Dermis microvascular lymphatic vessel endothelial cell (primary cell): ENCODE measurements around the gene ZSWIM7. TPM values are rescaled to one million over a fixed set of nuclear protein-coding genes. Genes with fewer than 3 reads are reported as not detected.
A peak's percentile ranks its signal among the peaks of the same experiment; 100 is the strongest.
"Not testable (repeated sequence)": the region's sequence is repeated elsewhere in the genome, so short reads cannot be mapped to it uniquely, and the experiment has no call there.

Experiments
- DNase-seq, 2 donors: peaks; one replicate each; pipeline versions ENCODE4 v3.0.0 to v3.0.0-alpha.2; 2010; ENCODE audit warnings: low read depth in 2 of 2
- total RNA-seq: library from RNA; depleted of rRNA; stranded (reverse); fragments of >200 nt; gene quantifications from 2 replicates; pipeline ENCODE4 v1.2.1, GENCODE V29; 2014

Gene ZSWIM7
- total RNA-seq, 1 donor from 2014 or later, result 14.9 TPM

DNA sequence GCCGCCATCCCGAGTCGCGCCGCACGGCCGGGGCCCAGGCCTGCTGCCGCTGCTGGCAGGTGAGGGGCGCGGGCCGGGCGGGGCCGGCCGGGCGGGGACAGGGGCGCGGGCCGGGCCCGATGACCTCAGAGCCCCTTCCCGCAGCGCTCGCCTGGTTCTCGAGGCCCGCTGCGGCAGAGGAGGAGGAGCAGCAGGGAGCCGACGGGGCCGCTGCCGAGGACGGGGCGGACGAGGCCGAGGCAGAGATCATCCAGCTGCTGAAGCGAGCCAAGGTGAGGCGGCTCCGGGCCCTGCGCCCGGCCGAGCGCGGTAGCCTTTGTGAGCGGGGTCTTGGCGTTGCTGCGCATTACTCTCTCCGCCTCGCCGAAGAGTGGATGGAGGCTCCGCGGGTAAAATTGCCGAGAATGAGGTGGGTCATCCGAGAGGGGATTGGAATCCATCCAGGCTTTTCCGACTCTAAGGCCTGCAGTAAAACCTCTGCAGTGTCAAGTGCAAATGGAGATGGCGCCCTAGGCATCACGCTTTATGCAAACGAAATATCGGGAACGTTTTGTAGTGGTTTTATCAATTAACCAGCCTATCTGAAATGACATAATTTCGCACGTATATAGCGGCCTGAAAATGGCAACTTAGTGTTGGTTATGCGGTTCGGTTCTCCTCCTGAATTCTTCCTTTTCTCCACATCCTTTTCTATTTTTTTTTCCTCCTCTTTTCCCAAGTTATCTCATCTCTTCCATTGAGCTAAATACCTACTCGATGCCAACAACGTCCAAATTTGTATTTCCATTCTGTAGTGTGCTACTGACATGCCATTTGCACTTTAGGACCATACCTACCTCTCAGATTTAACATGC, 697 bp upstream of the ZSWIM7 start:
- DNase-seq, result peak in 1 of 2 donors; percentile 53

DNA sequence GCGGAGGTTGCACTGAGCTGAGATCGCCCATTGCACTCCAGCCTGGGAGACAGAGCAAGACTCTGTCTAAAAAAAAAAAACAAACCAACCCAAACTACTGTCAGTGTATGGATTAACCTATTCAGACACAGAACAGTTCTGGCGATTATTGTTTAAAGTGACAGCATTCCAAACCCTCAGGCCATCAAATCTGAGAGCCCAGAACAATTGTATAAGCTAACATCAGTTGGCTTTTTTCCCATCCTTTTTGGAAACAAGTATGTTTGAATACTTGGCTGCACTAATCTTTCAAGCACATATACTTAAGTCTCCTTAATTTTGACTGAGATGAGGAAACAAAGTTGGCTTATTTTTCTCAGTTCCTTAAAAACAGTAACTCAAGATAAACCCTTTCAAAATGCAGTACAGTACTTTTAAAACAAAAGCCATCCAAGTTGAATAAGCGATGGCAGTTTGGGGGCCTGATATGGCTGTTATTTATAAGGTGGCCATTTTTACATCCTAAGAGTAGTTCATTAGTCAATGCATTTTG, 1.4 kb downstream of the ZSWIM7 start:
- no peak for DNase-seq

DNA sequence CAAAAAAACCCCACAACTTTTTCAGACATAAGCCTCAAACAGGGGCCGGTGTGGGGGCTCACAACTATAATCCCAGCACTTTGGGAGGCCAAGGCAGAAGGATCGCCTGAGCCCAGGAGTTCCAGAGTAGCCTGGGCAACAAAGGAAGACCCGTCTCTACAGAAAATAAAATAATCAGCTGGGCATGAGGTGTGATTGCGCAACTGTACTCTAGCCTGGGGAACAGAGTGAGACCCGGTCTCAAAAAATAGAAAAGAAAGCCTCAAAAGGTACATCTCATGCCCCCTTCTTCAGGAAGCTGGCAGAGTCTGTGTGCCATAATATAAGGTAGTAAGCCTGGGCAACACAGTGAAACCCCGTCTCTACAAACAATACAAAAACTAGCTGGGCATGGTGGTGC, 3.2 kb downstream of the ZSWIM7 start:
- DNase-seq, result no peak

DNA sequence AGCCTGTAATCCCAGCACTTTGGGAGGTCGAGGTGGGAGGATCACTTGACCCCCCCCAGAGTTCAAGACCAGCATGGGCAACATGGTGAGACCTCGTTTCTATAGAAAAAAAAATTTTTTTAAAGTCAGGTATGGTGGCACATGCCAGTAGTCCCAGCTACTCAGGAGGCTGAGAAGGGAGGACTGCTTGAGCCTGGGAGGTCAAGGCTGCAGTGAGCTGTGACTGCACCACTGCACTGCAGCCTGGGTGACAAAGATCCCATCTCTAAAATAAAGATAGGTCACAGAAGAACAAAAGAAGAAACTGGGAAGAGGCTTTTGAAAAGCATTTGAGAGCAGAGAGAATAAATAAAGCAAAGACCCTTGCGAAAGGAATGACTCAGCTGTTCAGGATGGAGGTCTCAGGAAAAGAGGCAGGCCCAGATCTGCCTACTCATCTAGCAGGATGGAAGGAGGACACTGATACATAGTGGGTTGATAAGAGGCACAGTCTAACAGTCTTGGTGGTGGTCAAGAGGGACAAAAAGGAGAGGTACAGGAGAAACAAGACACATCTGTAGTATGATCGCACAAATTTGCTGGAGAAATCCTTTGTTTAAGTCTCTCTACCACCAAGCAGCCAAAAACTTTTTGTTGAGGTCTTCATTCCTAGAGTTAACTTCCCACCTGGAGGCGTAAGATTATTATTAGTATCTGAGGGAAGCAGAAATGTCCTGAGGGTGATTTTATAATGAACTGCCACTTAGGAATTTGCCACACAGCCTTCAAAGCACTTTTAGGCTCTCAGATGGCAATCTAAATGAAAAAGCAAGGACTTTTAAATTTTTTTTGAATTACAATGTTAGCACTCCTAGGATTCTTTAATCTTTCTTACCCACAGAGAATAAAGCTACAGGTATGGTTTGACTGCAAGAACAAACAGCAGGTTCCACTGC, 17.6 kb downstream of the ZSWIM7 start:
- no peak for DNase-seq

DNA sequence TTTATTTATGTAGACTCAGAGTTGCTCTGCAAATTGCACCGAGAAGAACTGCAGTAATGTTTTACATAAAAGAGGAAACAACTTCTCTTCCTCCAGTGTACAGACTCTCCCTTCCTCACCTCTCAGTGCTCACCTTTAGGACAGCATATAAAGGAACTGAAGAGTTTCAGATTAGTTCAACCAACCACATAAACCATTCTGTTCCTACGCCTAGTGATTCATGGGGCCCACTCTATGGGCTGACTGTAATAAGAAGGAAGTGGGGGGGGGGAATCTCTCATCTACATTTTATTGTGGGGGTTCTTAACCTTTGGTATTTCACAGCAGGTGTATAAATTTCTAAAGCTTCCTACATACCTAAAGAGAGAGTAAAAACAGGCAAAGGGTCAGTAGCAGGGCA, 18.3 kb downstream of the ZSWIM7 start:
- DNase-seq, result no peak

DNA sequence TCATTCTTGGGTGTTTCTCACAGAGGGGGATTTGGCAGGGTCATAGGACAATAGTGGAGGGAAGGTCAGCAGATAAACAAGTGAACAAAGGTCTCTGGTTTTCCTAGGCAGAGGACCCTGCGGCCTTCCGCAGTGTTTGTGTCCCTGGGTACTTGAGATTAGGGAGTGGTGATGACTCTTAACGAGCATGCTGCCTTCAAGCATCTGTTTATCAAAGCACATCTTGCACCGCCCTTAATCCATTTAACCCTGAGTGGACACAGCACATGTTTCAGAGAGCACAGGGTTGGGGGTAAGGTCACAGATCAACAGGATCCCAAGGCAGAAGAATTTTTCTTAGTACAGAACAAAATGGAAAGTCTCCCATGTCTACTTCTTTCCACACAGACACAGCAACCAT, 20.5 kb downstream of the ZSWIM7 start:
- not testable (repeated sequence) for DNase-seq

DNA sequence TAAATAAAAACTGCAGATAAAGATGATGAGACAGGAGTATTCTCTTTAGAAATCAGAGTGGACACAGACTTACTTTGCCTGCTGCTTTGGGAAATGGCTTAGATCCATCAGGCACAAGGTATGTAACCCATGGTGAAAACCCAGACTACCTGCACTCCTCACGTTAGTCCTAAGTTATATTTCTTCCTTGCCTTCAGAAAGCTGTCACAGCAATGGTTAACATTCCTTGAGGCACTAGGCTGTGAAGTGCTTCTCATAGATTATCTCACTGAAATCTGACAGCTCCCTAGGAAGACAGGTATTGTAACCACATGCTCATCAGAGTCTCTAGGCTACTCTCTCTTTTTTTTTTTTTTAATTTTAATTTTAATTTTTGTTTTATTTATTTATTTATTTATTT, 20.9 kb downstream of the ZSWIM7 start:
- no peak for DNase-seq

DNA sequence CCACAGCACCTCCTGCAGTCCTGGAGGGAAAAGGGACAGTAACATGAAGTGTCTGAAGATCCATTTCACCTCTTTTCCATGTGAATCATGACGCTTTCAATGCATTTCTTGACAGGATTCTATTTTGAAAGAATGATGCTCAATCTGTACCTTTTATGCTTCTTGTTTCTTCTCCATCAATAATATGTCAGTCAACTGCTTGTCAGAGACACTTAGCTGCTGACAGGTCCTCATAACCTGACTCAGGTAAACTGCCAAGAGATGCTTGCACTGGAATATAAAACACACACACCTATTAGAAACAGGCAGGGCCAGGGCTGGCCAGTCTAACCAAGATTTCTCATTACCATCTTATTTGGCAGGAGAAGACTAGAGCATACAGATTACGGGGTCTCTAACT, 21.6 kb downstream of the ZSWIM7 start:
- DNase-seq, result no peak

DNA sequence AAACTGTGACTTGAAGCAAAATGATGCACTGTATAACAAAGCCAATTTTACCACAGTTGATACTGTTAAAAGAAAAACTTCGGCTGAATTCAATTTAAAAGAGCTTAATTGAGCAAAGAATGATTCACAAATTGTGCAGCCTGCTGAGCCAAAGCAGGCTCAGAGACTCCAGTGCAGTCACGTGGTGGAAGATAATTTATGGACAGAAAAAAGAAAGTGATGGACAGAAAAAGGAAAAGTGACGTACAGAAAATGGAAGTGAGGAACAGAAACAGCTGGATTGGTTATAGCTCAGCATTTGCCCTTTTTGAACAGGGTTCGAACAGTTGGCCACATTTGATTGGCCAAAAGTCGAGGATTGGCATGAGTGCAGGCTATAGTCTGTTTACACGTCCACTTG, 25.7 kb downstream of the ZSWIM7 start:
- no peak for DNase-seq

DNA sequence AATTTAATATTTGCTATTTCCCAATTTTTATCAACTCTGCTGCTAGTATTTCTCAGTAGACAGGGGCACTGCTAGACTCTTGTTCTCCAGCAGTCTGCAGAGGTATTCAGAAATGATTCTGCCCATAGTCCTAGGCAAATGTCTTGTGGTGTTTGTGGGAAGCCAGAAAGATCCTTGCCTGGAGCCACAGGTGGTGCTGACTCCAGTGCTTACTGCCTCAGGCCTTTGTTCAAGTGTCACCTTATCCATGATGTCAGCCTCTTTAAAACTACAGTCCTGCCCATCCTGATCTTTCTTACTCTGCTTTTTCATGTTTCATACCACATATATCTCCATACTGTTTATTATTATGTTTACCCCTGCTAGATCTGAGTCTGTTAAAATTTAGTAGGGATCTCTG, 26.5 kb downstream of the ZSWIM7 start:
- no peak for DNase-seq

DNA sequence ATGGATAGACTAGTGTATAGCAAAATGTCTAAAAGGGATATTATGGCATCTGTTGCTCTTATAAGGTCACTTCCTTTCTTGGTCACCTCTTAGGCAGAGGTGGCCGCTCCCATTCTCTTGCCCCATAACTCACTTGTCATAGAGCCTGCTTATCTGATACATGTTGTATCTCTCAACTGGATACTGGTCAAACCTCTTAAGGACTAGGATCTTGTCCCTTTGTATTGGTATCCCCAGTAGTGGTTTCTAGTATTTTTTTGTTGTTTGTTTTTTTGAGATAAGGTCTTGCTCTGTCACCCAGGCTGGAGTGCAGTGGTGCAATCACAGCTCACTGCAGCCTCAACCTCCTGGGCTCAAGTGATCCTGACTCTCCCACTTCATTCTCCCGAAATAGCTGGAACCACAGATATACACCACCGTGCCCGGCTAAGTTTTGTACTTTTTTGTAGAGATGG, 27.0 kb downstream of the ZSWIM7 start:
- no peak for DNase-seq

DNA sequence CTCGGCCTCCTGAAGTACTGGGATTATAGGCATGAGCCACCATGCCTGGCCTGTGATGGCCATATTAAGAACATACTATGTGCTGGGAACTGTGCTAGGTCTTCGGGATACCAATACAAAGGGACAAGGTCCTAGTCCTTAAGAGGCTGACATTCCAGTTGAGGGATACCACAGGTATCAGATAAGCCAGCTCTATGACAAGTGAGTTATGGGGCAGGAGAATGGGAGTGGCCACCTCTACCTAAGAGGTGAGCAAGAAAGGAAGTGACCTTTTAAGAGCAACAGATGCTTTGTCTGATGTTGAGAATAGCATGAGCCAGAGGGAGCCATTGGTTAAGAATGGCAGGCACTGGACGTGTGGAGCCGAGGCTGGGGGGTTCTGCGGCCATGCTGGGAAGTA, 27.6 kb downstream of the ZSWIM7 start:
- DNase-seq, result no peak

DNA sequence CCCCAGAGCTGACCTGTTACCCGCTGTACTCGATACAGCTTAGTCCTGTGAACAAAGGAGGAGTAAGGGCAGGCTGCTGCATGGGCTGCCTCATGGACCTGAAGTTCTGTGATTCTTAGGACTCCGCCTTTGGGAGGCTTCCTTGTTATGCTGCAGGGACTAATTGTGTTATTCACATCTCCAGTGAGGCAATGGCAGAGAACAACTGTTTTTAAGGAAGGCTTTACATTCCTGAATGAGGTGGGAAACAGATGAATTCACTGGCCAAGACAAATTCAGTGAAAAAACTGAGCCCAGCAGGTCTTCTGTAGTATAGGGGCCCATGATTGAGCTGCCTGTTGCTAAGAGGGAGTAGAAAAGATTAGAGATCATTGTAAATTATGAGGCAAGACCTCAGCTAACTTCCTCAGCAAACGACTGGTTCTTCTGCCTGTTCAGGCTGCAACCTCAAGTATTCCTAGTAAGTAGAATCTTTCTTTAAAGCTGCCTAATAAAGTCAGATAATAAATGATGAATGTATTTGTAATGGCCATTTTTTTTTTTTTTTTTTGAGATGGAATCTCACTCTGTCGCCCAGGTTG, 28.3 kb downstream of the ZSWIM7 start:
- DNase-seq, result no peak

DNA sequence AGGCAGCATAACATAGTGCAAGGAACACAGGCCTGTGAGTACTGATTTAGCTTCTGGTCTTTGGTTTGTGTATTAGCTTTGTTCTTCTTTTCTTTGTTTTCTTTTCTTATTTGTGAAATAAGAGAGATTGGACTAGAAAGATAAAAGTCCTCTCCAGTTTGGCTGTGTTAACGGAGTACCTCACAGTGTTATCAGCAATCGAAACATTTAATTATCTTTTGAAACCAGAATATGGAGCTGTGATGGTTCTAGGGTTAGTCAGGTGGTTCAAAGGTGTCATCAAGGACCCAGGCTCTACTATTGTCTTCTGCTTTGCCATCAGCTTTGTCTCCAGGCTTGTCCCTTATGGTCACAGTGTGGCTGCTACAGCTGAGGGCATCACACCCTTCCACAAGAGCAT, 29.0 kb downstream of the ZSWIM7 start:
- no peak for DNase-seq

DNA sequence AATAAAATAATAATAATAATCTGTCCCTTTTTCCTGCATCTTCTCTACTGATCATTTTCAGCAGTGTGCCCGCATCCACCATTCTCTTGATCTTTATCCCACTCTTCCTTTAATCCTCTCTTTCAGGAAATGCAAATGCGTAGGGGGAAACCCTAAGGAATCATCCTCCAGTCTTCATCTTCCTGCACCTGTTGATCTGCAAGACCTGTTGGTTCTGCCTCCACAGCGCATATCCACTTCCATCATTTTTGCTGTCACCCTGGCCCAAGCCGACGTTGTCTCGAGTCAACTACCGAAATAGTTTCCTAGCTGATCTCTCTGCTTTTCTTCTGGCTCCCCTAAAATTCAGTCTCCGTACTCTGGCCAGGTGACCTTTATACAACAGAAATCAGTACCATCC, 30.0 kb downstream of the ZSWIM7 start:
- no peak for DNase-seq

DNA sequence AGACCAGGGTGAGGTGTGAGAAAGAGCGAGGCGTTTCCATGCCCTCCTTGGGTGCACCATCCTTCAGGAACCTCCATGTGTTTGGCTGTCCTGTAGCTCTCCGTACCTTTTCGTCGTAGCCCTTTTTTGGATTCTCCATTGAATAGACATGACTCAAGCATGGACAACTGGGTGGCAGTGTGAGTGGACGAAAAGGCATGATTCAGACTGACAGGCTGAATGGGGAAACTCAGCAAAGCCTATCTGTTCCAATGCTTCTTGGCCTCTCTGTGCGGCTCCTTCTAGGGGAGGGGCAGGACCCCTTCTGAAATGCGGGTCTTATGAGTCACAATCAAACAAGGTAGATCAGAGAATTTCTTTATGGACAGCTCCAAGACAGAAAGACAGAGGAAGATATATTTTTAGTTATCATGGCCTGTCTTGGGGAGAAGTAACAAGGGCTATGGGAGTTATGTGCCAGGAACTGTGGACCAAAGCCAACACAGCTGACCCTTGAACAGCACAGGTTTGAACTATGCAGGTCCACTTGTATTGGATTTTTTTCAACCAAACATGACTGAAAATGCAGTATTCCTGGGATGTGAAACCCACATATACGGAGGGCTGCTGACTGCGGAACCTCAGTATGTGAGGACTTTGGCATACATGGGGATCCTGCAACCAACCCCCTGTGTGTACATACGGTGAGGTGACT, 31.7 kb downstream of the ZSWIM7 start:
- no peak for DNase-seq

DNA sequence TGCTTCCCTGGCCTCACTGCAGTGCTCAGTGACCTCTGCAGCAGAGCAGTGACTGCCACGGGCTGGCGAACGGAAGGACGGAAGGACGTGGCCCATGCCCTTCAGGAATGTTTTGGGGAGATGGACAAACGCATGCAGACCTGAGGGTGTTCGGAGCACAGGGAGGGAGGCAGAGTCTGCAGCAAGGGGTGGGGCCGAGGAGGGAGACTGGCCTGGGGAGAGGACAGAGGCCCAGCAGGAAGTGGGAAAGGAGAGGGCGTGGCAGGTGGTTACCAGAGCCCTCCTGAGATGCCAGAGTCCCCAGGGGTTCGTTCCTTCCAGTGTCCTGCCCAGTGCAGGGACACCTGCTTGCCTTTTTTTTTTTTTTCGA, 32.6 kb downstream of the ZSWIM7 start:
- no peak for DNase-seq

DNA sequence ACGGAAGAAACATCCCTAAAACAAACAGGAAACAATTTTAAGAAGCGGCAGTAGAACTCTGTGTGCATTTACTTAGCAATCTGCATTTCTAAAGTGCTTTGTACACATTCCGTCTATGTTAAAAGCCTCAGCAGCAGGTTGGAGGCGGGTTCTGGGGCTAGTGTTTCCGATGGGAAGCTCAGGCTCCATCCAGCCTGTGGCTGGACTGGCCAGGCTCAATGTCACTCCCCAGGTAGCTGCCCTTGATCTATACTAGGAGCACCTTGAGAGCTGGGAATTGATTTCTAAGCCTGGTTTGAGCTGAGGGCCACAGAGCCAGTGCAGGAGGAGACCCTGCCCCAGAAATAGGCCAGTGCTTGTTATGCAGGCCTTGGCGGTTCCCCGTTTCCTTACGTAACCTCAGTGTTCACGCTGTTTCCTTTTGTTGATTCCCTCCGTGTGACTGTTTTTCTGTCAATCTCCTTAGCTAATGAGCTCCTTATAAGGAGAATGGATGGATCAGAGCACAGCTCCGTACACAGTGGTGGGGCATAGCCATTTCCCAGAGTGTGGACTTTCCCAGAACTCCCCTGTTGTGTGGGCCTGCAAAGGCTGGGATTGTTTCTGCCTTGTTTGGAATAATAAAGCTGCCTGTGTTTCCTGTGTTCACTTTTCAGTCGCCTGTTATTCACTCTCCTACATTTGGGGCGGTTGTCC, 33.2 kb downstream of the ZSWIM7 start:
- peak; percentile 47 to 79 for DNase-seq

DNA sequence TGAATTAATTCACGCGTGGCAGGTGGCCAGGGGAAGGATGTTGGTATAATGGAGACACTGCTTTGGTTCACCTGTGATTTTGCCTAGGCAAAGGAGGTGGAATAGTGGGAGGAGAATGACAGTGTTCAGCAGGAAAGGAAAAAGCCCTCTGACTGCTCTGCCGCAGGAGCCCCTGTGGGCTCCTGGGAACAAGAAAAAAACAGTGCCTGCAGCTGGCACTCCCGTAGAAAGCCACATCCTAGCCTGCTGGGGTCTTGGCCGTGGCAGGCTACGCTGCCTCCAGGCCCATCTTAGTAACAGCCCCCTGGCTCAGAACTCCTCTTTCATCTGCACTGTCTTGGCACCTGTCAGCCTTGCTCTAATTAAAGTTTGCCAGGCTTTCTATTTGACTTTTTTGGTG, 34.0 kb downstream of the ZSWIM7 start:
- no peak for DNase-seq

DNA sequence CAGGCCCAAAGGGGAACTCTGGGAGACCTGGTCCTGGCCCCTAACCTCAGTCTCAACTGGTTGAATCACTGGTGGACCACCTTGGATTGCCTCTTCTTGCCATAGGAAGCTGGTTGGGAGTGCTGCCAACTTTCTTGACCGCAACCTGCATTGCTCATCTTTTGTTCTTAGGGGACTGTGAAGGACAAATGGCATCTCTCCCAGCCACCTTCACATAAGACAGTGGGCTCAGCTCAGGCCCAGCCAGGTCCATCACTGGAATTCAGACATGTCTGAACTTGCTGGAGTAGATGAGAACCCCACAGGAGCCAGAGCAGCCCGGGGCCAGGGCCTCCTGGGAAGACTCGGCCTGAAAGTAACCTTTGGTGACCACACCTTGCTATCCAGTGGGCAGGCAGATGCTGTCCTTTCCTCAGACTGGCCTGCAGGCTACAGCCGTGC, 35.8 kb downstream of the ZSWIM7 start:
- peak in 1 of 2 donors; percentile 77 for DNase-seq

DNA sequence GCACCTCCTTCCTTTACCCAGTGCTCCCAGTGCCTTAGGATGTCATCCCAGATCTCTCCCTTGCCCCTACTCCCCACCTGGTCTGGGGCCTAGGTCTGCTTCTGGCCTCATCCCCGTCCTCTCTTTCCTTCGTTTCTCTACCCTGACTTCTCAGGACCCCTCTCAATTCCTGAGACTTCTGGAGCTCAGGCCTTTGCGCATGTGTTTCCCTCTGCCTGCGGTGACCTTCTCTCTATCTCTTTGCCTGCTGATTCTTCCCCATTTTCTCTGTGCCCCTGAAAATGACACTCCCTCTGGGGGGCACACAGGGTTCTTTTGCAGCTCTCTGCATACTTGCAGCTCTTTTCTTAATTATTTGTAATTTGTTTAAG, 41.0 kb downstream of the ZSWIM7 start:
- DNase-seq, result no peak
